ENCODE results near the gene RAB23. TPM values are rescaled to one million over a fixed set of nuclear protein-coding genes. Genes with fewer than 3 reads are reported as not detected.

Gene RAB23
- total RNA-seq, 3 donors from 2014 or later: 10.4 to 11.7 (median 10.8) TPM

- DNase-seq (ENCODE audit: low spot score in 2 of 2): no peak
- intact Hi-C loops (cut with DNase I; ENCODE audit: low total_unique reads): no loop called here
- Histone ChIP-seq H3K27ac (no peak overlapping the region), H3K4me3 (no peak overlapping the region), H3K9me3 (no peaks in the 10 kb centered on the region), H3K4me1 (no peaks in the 10 kb centered on the region), H3K36me3 (no peaks in the 10 kb centered on the region), H3K27me3 (no peaks in the 10 kb centered on the region)
- TF ChIP-seq CTCF (IDR thresholded peaks at IDR 0.05) (no peak), POLR2AphosphoS5 (IDR thresholded peaks at IDR 0.05) (no peak), POLR2A (IDR thresholded peaks at IDR 0.05) (no peak)
These were observed 16.4 kb downstream of the RAB23 start for GRCh38 chr6:57205550-57206328.

GRCh38 chr6:57201718-57202117, 20.4 kb downstream of the RAB23 start:
- H3K36me3 ChIP-seq: no peaks in the 10 kb centered on the region
- H3K27ac ChIP-seq: no peak overlapping the region
- no peaks in the 10 kb centered on the region for H3K4me1 ChIP-seq
- no peaks in the 10 kb centered on the region for H3K27me3 ChIP-seq
- no peaks in the 10 kb centered on the region for H3K9me3 ChIP-seq
- DNase-seq (ENCODE audit: low spot score in 2 of 2): no peak
- intact Hi-C loops (cut with DNase I; ENCODE audit: low total_unique reads): no loop called here
- no peak overlapping the region for H3K4me3 ChIP-seq
- TF ChIP-seq POLR2AphosphoS5 (IDR thresholded peaks at IDR 0.05): no peak
- no peak for TF ChIP-seq POLR2A (IDR thresholded peaks at IDR 0.05)
- no peak for TF ChIP-seq CTCF (IDR thresholded peaks at IDR 0.05)

- TF ChIP-seq POLR2AphosphoS5 (IDR thresholded peaks at IDR 0.05) (no peak), POLR2A (IDR thresholded peaks at IDR 0.05) (no peak), CTCF (IDR thresholded peaks at IDR 0.05) (no peak)
- Histone ChIP-seq H3K4me1 (no peaks in the 10 kb centered on the region), H3K27me3 (no peaks in the 10 kb centered on the region), H3K4me3 (no peak overlapping the region), H3K36me3 (no peaks in the 10 kb centered on the region), H3K9me3 (no peaks in the 10 kb centered on the region), H3K27ac (no peak overlapping the region)
- intact Hi-C loops (cut with DNase I; ENCODE audit: low total_unique reads): no loop called here
- DNase-seq (ENCODE audit: low spot score in 2 of 2): no peak
These were observed 23.0 kb downstream of the RAB23 start for GRCh38 chr6:57198926-57199636.

- Histone ChIP-seq H3K9me3 (no peaks in the 10 kb centered on the region), H3K27ac (no peak overlapping the region), H3K27me3 (no peaks in the 10 kb centered on the region), H3K4me3 (no peak overlapping the region), H3K4me1 (no peaks in the 10 kb centered on the region), H3K36me3 (no peaks in the 10 kb centered on the region)
- DNase-seq (ENCODE audit: low spot score in 2 of 2): no peak
- no peak for TF ChIP-seq CTCF (IDR thresholded peaks at IDR 0.05)
- TF ChIP-seq POLR2AphosphoS5 (IDR thresholded peaks at IDR 0.05): no peak
- no peak for TF ChIP-seq POLR2A (IDR thresholded peaks at IDR 0.05)
- intact Hi-C loops (cut with DNase I; ENCODE audit: low total_unique reads): no loop called here
These were observed 26.6 kb downstream of the RAB23 start for GRCh38 chr6:57195457-57195856.

GRCh38 chr6:57193177-57193576, 28.9 kb downstream of the RAB23 start:
- intact Hi-C loops (cut with DNase I; ENCODE audit: low total_unique reads): no loop called here
- Histone ChIP-seq H3K27me3 (no peaks in the 10 kb centered on the region), H3K4me3 (no peak overlapping the region), H3K27ac (no peak overlapping the region), H3K4me1 (no peaks in the 10 kb centered on the region), H3K36me3 (no peaks in the 10 kb centered on the region), H3K9me3 (no peaks in the 10 kb centered on the region)
- DNase-seq (ENCODE audit: low spot score in 2 of 2): no peak
- TF ChIP-seq CTCF (IDR thresholded peaks at IDR 0.05) (no peak), POLR2AphosphoS5 (IDR thresholded peaks at IDR 0.05) (no peak), POLR2A (IDR thresholded peaks at IDR 0.05) (no peak)
